OCI-LY1 (cell line): ENCODE results near the gene OR1Q1.

Source experiments
- EZH2 ChIP-seq: fragments of 200-600 bp; sonication (generic), shearing (Covaris generic); IDR thresholded peaks from 2 replicates; pipeline ENCODE4 v1.8.0; 2017; ENCODE audit warnings: borderline replicate concordance, mixed run types, mild to moderate bottlenecking, antibody characterized with exemption, low read length, moderate library complexity, mixed read lengths
- TF ChIP-seq, protein P1 (sequence below): fragments of 200-600 bp; sonication (generic), shearing (Covaris generic); IDR thresholded peaks from 2 replicates; pipeline ENCODE4 v1.5.1; 2017; ENCODE audit warnings: mild to moderate bottlenecking, antibody characterized with exemption, low read length, moderate library complexity, mixed read lengths

DNA sequence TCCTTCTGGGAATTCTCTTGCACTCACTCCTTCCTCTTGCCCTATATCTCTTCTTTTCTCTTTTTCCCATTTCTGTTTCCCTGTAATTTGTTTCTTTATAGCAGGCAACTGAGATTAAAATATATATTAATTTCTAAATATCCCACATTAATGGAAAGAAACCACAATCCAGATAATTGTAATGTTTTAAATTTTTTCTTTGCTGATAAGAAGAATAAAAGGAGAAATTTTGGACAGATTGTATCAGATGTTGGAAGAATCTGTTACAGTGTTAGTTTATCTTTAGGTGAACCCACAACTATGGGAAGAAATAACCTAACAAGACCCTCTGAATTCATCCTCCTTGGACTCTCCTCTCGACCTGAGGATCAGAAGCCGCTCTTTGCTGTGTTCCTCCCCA, 46.9 kb downstream of the OR1Q1 start, which contains the start of gene OR1L1:
- TF ChIP-seq, protein P1, sequence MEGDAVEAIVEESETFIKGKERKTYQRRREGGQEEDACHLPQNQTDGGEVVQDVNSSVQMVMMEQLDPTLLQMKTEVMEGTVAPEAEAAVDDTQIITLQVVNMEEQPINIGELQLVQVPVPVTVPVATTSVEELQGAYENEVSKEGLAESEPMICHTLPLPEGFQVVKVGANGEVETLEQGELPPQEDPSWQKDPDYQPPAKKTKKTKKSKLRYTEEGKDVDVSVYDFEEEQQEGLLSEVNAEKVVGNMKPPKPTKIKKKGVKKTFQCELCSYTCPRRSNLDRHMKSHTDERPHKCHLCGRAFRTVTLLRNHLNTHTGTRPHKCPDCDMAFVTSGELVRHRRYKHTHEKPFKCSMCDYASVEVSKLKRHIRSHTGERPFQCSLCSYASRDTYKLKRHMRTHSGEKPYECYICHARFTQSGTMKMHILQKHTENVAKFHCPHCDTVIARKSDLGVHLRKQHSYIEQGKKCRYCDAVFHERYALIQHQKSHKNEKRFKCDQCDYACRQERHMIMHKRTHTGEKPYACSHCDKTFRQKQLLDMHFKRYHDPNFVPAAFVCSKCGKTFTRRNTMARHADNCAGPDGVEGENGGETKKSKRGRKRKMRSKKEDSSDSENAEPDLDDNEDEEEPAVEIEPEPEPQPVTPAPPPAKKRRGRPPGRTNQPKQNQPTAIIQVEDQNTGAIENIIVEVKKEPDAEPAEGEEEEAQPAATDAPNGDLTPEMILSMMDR: no peak
- no peak for TF ChIP-seq EZH2
